NCI-H2196 (cell line): ENCODE data around the gene COG1.

ENCODE experiments used
- DNase-seq: peaks from one replicate; lab custom pipeline; 2025; ENCODE audit not compliant: unreplicated experiment; lab: John Stamatoyannopoulos, UW

The COG1 gene

DNA sequence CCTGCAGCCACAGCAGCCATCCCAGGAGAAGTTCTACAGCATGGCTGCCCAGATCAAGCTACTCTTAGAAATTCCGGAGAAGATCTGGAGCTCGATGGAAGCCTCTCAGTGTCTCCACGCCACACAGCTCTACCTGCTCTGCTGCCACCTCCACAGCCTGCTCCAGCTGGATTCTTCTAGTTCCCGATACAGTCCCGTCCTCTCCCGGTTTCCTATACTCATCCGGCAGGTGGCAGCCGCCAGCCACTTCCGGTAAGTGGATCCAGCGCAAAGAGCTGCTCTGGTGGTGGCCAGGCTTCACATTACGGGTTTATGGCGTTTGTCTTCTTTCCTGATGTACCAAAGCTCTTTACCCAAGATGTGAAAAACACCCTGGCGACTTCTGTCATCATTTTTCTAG is 3.6 kb downstream of the COG1 start:
- DNase-seq: peak; percentile 86

DNA sequence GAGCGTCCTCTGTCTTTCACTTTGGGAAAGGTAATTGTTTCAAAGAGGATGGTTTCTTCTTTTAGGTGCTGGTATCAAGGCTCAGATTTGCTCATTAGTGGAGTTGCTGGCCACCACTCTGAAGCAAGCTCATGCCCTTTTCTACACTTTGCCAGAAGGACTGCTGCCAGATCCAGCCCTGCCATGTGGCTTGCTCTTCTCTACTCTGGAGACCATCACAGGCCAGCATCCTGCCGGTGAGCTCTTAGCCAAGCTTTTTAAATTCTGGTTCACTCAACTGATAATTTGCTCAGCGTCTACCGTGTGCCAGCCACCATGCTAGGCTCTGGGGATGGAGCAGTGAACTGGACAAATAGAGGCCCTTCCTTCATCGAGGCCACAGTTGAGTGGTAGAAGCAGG is 4.3 kb downstream of the COG1 start:
- DNase-seq: no peak

DNA sequence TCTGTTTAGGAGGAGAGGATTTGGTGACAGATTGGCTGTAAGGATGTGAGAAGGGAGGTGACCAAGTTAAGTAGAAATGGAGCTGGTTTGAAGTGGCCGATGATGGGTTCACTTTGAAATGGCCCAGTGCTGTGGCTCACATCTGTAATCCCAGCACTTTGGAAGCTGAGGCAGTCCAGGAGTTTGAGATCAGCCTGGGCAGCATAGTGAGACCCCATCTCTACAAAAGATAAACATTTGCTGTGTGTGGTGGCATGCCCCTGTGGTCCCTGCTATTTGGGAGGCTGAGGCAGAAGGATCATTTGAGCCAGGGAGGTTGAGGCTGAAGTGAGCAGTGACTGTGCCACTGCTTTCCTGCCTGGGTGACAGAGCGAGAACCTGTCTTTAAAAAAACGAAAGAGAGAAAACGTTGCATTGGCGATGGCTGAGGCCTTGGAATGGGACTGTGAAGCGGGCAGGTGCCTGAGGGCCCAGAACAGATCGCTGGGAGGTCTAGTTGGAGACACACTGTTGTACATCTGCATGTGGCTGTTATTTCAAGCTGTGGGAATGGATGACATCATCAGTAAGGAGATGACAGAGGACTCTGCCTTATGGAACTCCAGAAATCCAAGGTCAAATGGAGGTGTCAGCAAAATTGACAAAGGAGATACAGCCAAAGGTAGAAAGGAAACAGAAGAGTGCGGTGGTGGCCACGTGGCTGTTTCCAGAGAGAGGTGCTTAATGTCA is 5.5 kb downstream of the COG1 start:
- DNase-seq: no peak

DNA sequence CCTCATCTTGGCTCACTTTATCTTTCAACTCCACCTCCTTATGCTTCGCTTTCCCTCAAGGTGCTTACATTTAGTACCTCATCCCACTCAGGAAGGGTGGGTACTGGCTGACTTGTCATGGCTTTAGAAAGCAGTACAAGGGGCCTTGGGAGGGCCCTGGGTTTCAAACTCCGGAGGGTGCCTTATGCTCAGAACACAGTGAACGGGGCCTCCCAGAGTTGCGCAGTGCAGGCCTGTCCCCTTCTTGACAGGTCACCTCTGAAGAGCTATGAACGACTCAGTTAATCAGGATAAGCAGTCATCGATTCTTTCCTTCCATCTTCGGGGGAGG is 6.0 kb downstream of the COG1 start:
- DNase-seq: no peak

DNA sequence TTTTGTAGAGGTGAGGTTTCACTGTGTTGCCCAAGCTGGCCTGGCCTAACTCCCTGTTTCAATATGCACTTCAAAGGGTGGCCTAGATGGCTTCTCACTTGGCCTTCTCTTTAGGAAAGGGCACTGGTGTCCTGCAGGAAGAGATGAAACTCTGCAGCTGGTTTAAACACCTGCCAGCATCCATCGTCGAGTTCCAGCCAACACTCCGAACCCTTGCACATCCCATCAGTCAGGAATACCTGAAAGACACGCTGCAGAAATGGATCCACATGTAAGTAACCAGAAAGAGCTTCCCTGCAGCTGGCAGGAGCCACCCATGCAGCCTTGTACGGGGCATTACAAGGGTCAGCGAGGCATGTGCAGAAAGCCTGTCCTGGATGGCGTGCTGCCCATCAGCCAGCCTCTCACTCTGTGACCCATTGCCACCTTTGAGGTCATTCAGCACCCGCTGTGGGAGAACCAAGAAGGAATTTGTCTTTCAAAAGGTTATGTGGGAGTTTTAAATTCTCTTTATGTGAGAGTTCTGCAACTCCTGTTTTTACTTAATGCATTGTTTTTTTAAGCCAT is 7.0 kb downstream of the COG1 start:
- no peak for DNase-seq

DNA sequence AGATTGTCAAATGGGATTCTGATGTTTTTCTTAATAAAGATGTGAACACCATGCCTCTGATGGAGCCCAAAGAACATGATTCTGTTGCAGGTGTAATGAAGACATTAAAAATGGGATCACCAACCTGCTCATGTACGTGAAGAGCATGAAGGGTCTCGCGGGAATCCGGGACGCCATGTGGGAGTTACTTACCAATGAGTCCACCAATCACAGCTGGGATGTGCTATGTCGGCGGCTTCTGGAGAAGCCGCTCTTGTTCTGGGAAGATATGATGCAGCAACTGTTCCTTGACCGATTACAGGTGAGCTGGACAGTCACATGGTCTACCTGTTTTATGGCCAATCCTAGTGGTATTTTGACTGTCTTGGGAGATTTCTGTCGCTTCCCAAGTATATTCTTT is 7.6 kb downstream of the COG1 start:
- DNase-seq: no peak

DNA sequence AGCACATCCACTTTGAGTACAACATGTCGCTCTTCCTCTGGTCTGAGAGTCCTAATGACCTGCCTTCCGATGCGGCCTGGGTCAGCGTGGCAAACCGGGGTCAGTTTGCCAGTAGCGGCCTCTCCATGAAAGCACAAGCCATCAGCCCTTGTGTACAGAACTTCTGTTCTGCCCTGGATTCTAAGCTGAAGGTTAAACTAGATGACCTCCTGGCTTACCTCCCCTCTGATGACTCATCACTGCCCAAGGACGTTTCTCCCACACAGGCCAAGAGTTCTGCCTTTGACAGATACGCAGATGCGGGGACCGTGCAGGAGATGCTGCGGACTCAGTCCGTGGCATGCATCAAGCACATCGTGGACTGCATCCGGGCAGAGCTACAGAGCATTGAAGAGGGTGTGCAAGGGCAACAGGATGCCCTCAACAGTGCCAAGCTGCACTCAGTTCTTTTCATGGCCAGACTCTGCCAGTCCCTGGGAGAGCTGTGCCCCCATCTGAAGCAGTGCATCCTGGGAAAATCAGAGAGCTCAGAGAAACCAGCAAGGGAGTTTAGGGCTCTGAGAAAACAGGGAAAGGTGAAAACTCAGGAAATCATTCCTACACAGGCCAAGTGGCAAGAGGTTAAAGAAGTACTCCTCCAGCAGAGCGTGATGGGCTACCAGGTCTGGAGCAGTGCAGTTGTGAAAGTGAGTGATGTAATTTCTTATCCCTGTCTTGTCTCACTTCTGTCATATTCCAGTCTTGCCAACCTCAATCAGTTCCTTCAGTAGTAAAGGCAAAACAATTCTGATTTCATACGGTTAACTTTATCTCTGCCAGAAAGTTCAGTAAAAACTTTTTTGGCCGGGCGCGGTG is 8.6 kb downstream of the COG1 start:
- DNase-seq: no peak

DNA sequence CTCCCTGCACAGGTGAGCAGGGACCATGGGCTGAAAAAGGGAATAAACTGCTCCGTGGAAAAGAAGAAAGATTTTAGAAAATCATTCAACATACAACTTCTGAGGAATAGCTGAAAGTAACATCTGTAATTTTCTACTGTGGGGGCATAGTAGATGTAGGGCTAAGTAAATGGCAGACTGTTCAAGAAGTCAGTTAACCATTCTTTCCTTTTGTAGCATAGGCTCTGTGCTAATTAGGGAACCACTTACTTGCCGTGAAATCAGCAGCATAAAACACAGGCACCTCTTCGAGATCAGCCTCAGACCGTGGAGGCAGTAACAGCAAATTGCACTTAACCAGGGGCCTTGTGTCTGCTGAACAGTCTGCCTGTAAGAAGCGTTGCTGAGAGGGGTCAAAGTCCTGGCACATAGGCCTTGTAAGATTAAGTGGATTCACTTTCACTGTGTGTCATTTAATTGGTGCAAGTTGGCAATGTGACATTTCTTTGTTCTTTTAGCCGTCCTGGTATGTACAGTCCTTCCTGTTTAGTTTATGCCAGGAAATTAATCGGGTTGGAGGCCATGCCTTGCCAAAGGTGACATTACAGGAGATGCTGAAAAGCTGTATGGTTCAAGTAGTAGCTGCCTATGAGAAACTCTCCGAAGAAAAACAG is 10.4 kb downstream of the COG1 start:
- peak; percentile 70 for DNase-seq

DNA sequence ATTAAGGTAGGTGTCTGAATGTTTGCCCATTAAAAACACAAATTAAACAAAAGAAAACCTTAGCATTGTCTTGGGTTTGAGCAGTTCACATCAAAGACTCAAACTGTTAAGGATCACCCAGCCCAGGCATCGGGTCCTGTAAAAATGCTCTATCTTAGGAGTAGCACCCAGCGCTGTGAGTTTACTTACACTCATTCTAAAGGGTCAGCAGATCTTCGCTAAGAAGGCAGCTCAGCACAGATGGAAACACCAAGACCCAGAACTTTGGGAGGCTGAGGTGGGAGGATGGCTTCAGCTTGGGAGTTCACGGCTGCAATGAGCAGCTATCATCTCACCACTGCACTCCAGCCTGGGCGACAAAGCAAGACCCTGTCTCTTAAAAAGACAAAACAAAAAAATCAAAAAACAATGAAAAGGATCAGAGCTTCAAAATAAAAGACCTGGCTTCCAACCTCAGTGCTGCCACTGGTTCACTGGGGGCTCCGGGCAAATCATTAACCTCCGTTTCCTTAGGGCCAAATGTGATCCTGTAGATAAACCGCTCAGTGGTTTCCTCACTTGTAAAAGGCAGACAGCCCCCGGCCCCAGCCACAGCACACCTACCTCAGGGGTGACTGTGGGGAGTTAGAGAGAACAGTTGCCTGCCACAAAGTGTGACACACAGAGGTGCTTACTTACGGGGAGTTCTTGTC is 11.1 kb downstream of the COG1 start:
- no peak for DNase-seq

DNA sequence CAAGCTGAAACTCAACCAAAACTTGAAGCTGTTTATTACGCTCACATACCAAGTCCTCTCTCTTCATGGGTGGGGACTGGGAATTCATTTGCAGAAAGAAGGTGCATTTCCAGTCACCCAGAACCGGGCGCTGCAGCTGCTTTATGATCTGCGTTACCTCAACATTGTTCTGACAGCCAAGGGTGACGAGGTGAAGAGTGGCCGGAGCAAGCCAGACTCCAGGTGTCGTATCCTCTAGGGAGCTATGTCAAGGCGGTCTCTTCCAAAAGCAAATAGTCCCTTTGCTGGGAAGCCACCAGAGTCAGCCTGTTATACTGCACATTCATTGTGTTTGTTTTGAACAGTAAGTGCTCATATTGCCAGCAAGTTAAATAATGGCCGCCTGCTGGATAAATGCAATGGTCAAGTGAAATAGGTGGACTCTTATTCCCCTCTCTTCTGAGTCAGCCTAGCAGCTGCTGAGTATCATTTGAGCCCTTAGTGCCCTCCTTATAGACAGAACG is 12.7 kb downstream of the COG1 start:
- DNase-seq: peak; percentile 92

DNA sequence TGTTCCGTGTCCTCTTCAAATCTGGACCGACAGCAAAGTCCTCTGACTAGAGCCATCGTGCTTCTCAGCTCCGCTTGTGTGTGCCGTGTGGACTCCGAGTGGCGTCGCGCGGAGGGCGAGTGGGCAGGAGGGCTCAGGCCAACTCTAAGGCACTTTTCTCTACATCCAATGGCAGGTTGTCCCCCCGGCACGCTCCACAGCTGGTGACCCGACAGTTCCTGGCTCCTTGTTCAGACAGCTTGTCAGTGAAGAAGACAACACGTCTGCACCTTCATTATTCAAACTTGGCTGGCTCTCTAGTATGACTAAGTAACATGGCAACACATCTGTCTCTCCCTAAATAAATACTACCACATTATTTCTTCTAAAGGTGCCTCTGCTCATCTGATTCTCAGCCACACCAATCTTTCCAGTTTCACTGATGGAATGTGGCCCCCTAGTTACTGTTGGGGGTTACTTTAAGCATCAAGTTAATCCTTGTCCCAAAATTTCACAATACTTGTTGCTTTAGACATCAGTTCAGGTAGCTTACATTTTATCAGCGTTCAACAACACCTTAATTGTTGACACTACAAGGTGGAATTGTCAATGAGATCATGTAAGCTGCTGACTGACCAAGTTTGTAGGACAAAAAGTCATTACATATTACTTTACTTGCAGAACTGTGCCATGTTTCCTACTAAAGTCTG is 15.4 kb downstream of the COG1 start:
- no peak for DNase-seq

DNA sequence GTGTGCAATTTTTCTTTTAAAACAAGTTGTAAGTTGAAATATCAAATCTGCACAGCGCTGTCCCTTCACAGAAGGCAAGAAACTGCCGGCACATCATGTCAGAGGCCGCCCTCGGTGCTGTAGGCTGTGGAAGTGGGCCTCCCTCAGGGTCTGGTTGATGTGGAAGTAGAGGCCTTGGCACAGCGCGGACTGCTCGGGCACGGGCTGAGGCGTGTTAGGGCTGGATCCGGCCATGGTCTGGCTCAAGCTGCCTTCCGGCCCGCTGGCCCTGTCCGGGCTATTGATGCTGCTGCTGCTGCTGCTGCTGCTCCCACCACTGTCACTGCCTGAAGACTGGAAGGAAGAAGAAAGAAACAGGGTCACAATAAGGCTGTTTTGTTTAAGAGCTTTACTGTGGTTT is 16.6 kb downstream of the COG1 start:
- DNase-seq: no peak

DNA sequence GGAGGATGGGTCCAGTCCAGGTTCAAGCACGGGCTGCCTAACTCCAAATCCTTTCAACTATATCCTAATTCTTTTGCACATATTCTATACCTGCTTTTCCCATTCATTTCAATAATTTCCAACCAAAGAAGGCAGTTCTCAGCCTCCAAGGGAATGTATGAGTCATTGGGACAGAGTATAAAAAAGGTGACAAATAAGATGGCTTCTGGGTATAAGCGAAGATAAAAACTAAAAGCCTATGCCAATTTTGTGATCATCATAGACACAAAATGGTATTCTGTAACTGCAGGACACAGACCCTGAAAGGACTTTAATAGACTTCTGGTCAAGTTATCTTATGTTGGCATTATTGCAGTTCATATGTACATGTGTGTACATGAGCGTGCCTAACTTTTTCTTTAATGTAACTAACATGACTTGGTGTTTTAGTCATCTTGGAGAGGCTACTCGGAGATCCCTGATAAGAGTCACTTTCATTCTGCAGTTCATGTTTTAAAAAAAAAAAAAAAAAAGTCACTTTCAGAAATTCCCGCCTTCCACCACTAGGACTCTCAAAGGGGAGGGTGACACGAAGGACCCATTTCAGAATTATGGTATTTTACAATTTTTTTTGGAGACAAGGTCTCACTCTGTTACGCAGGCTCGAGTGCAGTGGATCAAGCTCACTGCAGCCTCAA is 17.3 kb downstream of the COG1 start:
- DNase-seq: no peak

DNA sequence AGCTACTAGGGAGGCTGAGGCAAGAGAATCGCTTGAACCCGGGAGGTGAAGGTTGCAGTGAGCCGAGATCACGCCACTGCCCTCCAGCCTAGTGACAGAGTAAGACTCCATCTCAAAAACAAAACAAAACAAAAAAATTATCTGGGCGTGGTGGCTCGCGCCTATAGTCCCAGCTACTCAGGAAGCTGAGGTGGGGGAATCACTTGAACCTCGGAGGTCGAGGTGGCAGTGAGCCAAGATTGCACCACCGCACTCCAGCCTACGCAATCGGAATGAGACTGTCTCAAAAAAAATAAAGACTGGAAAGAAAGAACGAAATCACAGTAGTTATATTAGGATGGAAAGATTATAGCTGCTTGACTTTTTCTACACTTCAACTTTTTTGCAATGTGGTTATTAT is 18.9 kb downstream of the COG1 start:
- DNase-seq: no peak

DNA sequence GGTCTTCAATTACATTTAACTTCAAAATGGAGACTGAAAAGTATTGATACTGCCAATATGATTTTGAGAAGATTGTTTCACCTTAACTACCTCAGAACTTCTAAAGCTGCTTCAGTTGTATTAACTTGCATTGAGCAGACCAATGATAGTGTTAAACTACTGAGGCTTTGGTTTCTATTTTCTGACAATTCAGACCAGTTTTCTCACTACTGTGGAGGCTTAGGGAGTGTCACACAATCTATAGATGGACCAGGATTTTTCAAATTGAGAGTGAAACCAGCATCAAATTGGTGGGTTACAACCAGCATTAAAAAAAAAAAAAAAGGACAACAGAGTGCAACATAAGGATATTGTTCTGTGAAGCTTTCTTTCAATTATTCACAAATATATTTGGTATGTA is 21.2 kb downstream of the COG1 start:
- no peak for DNase-seq

DNA sequence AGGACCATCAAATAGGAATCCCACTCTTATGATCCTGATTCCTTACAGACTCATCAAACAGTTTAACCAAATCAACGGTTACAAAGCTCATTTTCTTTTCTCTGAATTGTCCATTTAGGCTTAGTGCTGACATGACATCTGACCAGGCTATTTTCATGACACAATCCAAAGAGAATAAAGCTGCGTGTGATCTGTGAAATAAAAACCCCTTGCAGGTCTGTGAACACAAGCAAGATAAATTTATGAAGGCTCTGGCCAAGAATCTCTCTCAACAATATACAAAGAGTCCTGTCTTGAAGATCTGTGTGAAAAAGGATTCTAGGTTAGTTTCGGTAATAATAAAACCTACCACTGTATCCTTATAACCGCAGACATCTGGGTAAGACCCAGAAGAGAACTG is 22.0 kb downstream of the COG1 start:
- no peak for DNase-seq

DNA sequence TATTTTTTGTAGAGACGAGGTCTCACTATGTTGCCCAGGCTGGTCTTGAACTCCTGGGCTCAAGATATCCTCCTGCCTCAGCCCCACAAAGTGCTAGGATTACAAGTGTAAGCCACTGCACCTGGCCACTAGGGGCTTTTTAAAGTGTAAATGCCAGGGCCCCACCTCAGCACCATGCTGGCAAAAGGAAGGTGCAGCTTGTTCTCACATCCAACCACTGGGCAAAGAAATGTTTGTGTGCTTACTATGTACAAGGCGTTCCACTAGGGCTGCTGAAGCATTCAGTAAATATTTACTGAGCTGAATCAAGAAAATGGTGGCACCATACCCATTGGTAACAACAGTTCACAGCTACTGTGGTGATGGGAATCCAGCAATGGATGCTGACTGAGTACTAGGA is 22.6 kb downstream of the COG1 start:
- peak; percentile 21 for DNase-seq

DNA sequence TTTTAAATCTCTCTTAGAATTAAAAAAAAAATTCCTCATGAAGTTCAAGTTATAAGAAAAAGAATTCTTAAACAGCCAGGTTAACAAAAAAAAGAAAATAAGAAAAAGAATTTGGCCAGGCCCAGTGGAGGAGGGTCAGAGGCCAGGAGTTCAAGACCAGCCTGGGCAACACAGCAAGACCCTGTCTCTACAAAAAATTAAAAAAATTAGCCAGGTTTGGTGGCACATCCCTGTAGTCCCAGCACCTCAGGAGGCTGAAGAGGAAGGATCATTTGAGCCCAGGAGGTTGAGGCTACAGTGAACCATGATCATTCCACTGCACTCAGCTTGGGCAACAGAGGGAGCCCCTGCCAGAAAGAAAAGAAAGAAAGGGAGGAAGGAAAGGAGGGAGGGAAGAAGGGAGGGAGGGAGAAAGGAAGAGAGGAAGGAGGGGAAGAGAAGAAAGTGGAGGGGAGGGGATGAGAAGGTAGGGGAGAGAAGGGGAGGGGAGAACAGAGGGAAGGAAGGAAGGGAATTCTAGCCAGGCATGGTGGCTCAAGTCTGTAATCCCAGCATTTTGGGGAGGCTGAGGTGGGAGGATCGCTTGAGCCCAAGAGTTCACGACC is 30.9 kb downstream of the COG1 start:
- DNase-seq: no peak

DNA sequence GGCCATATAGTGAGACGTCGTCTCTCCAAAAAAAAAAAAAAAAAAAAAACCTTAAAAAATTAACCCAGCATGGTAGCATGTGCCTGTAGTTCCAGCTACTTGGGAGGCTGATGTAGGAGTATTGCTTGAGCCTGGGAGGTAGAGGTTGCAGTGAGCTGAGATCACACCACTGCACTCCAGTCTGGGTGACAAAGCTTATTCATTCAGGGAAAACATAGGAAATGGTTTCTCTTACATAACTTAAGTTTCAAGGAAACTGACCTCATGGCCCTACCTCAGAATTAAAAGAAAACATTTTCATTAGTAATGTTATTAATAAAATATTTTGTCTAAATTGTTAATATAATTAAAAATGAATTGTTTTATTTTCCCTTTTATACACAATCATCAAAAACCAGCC is 31.4 kb downstream of the COG1 start:
- DNase-seq: no peak
